ENCODE measurements around the gene PTPN22.

The PTPN22 gene

GRCh38 chr1:113876176-113876575, 4.7 kb upstream of the PTPN22 start:
- TF ChIP-seq PRDM6 (tag by site-specific recombination; IDR thresholded peaks at IDR 0.05) (no peak), ZNF555 (tag by site-specific recombination; conservative IDR thresholded peaks at IDR 0.05) (no peak), ZNF311 (tag by site-specific recombination; IDR thresholded peaks at IDR 0.05; ENCODE audit: borderline replicate concordance) (no peak), ZNF433 (tag by site-specific recombination; IDR thresholded peaks at IDR 0.05; ENCODE audit: low read depth) (no peak)
- TF ChIP-seq, protein P1, sequence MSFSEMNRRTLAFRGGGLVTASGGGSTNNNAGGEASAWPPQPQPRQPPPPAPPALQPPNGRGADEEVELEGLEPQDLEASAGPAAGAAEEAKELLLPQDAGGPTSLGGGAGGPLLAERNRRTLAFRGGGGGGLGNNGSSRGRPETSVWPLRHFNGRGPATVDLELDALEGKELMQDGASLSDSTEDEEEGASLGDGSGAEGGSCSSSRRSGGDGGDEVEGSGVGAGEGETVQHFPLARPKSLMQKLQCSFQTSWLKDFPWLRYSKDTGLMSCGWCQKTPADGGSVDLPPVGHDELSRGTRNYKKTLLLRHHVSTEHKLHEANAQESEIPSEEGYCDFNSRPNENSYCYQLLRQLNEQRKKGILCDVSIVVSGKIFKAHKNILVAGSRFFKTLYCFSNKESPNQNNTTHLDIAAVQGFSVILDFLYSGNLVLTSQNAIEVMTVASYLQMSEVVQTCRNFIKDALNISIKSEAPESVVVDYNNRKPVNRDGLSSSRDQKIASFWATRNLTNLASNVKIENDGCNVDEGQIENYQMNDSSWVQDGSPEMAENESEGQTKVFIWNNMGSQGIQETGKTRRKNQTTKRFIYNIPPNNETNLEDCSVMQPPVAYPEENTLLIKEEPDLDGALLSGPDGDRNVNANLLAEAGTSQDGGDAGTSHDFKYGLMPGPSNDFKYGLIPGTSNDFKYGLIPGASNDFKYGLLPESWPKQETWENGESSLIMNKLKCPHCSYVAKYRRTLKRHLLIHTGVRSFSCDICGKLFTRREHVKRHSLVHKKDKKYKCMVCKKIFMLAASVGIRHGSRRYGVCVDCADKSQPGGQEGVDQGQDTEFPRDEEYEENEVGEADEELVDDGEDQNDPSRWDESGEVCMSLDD (tag by site-specific recombination; IDR thresholded peaks at IDR 0.05): no peak
- ChIA-PET CTCF (interaction anchor here (0.6 kb wide), 1 partner anchor 1205 kb away, joined by 4 read pairs; no protein-coding TSS in a partner anchor), POLR2A (no interaction called here)
- Histone ChIP-seq H3K27ac (ENCODE audit: extremely low read depth, low read depth, low read length) (no peak overlapping the region), H3K9me3 (ENCODE audit: control insufficient read depth, insufficient read depth, low read depth, low read length) (no peaks in the 10 kb centered on the region), H3K36me3 (ENCODE audit: control insufficient read depth in 2 of 2, insufficient read depth in 1 of 2, low read length in 2 of 2) (no peaks in the 10 kb centered on the region), H3K4me3 (ENCODE audit: low read depth, low read length) (no peak overlapping the region), H3K4me1 (ENCODE audit: control insufficient read depth, insufficient read depth, low read length) (no peaks in the 10 kb centered on the region)

- Histone ChIP-seq H3K36me3 (ENCODE audit: control insufficient read depth in 2 of 2, insufficient read depth in 1 of 2, low read length in 2 of 2) (no peaks in the 10 kb centered on the region), H3K4me3 (ENCODE audit: low read depth, low read length) (no peak overlapping the region), H3K27ac (ENCODE audit: extremely low read depth, low read depth, low read length) (no peak overlapping the region), H3K9me3 (ENCODE audit: control insufficient read depth, insufficient read depth, low read depth, low read length) (no peaks in the 10 kb centered on the region), H3K4me1 (ENCODE audit: control insufficient read depth, insufficient read depth, low read length) (no peaks in the 10 kb centered on the region)
- TF ChIP-seq ZNF184 (tag by site-specific recombination; IDR thresholded peaks at IDR 0.05): no peak
- no peak for TF ChIP-seq ZBTB21 (tag by site-specific recombination; IDR thresholded peaks at IDR 0.05)
- TF ChIP-seq ZNF211 (tag by site-specific recombination; IDR thresholded peaks at IDR 0.05; ENCODE audit: low read depth): no peak
- TF ChIP-seq ZNF121 (tag by site-specific recombination; IDR thresholded peaks at IDR 0.05): no peak
- no peak for TF ChIP-seq ZFHX2 (tag by site-specific recombination; conservative IDR thresholded peaks at IDR 0.05)
- ChIA-PET CTCF (interaction anchor here (0.6 kb wide), 3 partner anchors 55 to 1204 kb away, joined by 3 to 5 read pairs (median 4); partner anchors contain the start of gene AMPD1), POLR2A (no interaction called here)
These were observed 4.2 kb upstream of the PTPN22 start for GRCh38 chr1:113875714-113876113.

DNA sequence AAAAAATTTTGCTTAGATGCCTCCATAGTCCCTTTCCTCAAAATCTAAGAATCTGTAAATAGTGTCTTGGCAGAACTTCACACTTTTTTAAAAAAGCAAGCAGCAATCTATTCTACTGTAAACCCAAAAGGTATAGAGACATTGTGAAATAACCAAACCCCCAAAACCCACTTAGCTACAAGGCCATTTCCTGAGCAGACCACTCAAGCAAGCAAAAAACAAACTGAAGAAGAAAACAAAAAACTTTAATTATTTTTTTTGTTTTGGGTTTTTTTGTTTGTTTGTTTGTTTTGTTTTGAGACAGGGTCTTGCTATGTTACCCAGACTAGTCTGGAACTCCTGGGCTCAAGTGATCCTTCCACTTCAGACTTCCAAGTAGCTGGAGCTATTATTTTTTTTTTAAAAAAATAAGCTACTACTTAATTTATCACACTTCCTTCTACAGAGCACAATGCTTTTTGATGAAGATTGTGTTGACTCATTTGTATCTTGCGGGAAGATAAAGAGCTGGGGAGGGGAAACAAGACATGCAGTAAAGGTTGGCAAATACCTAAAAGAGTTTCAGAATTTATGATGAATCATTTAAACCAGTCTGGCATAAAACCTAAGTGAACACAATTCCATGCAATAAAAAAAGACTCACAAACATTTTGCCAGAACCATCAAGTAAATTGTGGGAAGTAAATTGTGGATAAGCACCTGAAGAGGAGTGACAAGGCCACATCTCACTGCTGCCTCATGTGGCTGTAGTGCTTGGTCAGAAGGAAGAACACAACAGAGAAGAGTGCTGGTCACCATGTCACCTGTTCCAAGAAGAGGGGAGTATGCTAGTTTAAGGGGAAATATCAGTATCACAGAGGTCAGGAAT, 2.7 kb upstream of the PTPN22 start:
- no peaks in the 10 kb centered on the region for H3K36me3 ChIP-seq (ENCODE audit: control insufficient read depth in 2 of 2, insufficient read depth in 1 of 2, low read length in 2 of 2)
- ChIA-PET POLR2A (no interaction called here), CTCF (interaction anchor here (0.5 to 1.2 kb wide), 3 partner anchors 18 to 412 kb away, joined by 3 read pairs; partner anchors contain the start of gene AP4B1)
- H3K9me3 ChIP-seq (ENCODE audit: control insufficient read depth, insufficient read depth, low read depth, low read length): no peaks in the 10 kb centered on the region
- no peak for TF ChIP-seq ZNF138 (tag by site-specific recombination; IDR thresholded peaks at IDR 0.05; ENCODE audit: borderline replicate concordance)
- TF ChIP-seq ZNF600 (tag by site-specific recombination; IDR thresholded peaks at IDR 0.05): no peak
- no peak for TF ChIP-seq ZNF184 (tag by site-specific recombination; IDR thresholded peaks at IDR 0.05)
- no peak overlapping the region for H3K4me3 ChIP-seq (ENCODE audit: low read depth, low read length)
- no peak overlapping the region for H3K27ac ChIP-seq (ENCODE audit: extremely low read depth, low read depth, low read length)
- no peaks in the 10 kb centered on the region for H3K4me1 ChIP-seq (ENCODE audit: control insufficient read depth, insufficient read depth, low read length)
